Stomach (tissue), 4 donors: ENCODE data around the gene AATK.

Source experiments
- POLR2A ChIP-seq, 4 donors: fragments of 450-650 bp; IDR thresholded peaks; one replicate each; pipeline ENCODE4 v1.6.1; 2016; ENCODE audit warnings: antibody characterized with exemption in 4 of 4, control low read depth in 2 of 4, mild to moderate bottlenecking in 1 of 4, moderate library complexity in 1 of 4
- POLR2AphosphoS5 ChIP-seq, 3 donors: sonication (generic); formaldehyde crosslinking; IDR thresholded peaks; one replicate each; pipeline ENCODE4 v1.6.1; 2016; ENCODE audit warnings: antibody characterized with exemption in 3 of 3
- TF ChIP-seq, protein P1 (sequence below), 7 experiments: fragments of 450-650 bp in 4 of 7; fragments of 200-600 bp in 3 of 7; sonication (generic) in 3 of 7; IDR thresholded peaks; one replicate each; pipeline ENCODE4 v1.5.1; 2016 to 2019; ENCODE audit warnings: antibody characterized with exemption in 7 of 7, control low read depth in 2 of 7, mild to moderate bottlenecking in 1 of 7

GRCh38 chr17:81075307-81075706, 90.7 kb downstream of the AATK start:
- no peak for TF ChIP-seq POLR2A (IDR thresholded peaks at IDR 0.05)
- TF ChIP-seq, protein P1, sequence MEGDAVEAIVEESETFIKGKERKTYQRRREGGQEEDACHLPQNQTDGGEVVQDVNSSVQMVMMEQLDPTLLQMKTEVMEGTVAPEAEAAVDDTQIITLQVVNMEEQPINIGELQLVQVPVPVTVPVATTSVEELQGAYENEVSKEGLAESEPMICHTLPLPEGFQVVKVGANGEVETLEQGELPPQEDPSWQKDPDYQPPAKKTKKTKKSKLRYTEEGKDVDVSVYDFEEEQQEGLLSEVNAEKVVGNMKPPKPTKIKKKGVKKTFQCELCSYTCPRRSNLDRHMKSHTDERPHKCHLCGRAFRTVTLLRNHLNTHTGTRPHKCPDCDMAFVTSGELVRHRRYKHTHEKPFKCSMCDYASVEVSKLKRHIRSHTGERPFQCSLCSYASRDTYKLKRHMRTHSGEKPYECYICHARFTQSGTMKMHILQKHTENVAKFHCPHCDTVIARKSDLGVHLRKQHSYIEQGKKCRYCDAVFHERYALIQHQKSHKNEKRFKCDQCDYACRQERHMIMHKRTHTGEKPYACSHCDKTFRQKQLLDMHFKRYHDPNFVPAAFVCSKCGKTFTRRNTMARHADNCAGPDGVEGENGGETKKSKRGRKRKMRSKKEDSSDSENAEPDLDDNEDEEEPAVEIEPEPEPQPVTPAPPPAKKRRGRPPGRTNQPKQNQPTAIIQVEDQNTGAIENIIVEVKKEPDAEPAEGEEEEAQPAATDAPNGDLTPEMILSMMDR (IDR thresholded peaks at IDR 0.05): no peak
- no peak for TF ChIP-seq POLR2AphosphoS5 (IDR thresholded peaks at IDR 0.05)
